Islet precursor cell (in vitro differentiated cells): ENCODE results near the gene C10orf90.

Experiments used
- DNase-seq: peaks from one replicate; pipeline ENCODE4 v3.0.0-alpha.2; 2018

The C10orf90 gene

GRCh38 chr10:126497672-126498071 lies 172.8 kb downstream of the C10orf90 start:
- DNase-seq = no peak

DNA sequence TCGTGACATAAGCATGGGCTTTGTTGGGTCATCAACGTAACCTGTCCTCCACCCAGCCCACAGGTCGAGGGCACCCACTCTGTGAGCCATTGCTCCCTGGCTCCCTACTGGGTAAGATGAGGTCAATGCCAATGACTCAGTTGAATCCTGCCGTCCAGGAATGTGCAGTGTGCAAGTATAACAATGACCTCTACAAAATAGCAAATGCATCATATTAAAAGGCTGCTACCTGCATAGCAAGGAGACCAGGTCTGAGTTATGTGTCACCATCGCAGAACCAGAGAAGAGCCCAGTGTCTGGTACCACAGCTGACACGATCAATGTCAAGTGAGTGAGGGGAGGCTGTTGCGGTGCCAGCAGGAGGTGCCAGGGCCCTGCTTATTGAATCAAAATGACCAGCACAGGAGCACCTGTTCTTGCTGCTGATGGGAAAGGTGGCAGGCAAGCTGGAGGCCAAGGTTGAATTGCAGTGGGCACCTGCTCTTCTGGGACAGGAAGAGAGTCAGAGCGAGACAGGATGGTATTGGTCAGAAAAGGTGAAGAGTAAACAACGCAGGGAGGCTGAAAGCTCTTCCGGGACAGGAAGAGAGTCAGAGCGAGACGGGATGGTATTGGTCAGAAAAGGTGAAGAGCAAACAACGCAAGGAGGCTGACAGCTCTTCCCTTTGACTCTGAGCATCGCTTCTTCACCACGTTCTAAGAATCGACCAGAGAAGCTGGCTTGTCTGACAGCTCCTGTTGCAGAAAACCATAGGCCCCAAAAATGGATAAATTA lies 173.5 kb downstream of the C10orf90 start:
- no peak for DNase-seq

GRCh38 chr10:126491476-126491875 lies 179.0 kb downstream of the C10orf90 start:
- DNase-seq = no peak

- DNase-seq = no peak
These were observed 189.3 kb downstream of the C10orf90 start for GRCh38 chr10:126481181-126481580.

GRCh38 chr10:126480648-126481047 lies 189.8 kb downstream of the C10orf90 start:
- no peak for DNase-seq

- peak; percentile 20 for DNase-seq
These were observed 191.1 kb downstream of the C10orf90 start for GRCh38 chr10:126479280-126479895.

- DNase-seq = peak; percentile 37
These were observed 191.9 kb downstream of the C10orf90 start for GRCh38 chr10:126478546-126478945.

GRCh38 chr10:126476246-126476645 lies 194.2 kb downstream of the C10orf90 start:
- DNase-seq = no peak

DNA sequence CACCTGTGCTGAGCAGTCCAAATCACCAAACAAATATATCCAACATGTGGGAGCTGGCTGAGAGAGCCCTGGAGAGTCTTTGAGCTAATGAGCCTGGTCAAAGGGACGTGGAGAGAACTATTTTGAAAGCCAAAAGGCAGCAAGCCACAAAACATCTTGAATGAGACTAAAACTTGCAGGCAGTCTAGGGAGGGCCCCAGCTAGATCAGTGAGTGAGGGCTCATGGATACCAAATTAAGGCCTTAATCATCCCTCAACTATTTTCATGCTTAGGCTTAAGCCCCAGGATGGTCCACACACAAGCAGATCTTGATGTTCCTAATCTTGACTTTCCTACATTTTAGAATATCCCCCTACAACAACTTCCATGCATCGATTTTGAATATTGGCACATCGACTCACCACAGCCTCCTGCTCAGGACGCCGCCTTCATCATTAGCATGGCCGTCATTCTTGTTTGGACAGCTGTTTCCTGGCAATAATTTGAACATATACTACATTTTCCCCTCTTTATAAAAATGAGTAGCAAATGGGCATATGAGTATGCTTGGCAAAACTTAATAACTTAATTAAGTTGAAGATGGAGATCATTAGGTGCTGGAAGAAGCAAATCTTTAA lies 195.3 kb downstream of the C10orf90 start:
- no peak for DNase-seq

- DNase-seq = no peak
These were observed 196.5 kb downstream of the C10orf90 start for GRCh38 chr10:126474031-126474430.

- no peak for DNase-seq
These were observed 199.5 kb downstream of the C10orf90 start for GRCh38 chr10:126470991-126471390.

GRCh38 chr10:126469692-126470091 lies 200.8 kb downstream of the C10orf90 start:
- no peak for DNase-seq

DNA sequence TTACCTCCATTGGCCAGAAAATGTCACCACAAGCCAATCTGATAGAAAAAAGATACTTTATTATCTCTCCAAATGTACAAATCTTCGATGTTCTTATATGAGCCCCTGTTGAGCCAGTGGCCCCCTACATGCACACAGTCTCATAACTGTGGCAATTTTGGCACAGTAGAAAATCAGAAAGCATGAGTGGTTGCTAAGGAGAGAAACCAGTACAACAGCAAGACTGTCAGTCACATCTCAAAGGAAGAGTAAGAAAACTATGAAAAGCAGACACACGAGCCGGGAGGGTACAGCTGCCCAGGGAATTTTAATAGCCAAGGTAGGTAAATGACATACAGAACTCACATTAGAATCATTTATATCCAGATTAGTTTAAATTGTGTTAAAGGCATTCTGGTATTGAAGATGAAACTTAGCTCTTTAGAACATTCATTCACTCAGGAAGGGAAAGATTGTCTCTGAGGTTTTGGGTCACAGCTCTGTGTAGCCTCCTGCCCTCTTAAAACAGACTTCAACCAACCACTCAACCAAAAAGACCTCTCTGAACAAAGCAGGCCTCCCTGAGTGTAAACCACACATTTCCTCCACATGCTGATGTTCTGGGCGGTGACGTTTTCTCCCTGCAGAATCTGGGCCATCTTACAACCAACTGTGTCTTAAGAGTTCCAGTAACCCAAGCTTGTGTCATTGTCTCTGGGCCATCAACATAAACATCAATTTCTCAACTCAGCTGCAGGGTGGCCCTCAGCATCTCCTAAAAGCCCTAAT lies 201.4 kb downstream of the C10orf90 start:
- no peak for DNase-seq

DNA sequence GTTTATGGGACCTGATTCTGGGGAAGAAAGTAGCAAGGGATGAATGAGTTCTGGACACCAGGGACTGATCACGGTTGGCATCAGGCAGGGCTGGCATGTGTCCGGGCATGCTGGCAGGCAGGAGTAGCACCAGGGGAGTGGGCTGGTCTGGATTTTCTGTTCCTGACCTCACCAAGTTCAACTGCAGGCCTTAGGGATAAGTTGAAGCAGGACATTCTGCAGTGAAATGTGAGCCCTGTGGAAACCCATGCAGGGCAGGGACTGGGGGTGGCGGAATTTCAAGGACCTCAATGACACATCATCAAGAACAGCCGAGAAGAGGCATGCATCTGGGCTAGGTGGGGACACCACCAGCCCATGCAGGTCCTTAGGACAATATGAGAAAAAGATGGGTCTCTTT lies 202.0 kb downstream of the C10orf90 start:
- DNase-seq = no peak

DNA sequence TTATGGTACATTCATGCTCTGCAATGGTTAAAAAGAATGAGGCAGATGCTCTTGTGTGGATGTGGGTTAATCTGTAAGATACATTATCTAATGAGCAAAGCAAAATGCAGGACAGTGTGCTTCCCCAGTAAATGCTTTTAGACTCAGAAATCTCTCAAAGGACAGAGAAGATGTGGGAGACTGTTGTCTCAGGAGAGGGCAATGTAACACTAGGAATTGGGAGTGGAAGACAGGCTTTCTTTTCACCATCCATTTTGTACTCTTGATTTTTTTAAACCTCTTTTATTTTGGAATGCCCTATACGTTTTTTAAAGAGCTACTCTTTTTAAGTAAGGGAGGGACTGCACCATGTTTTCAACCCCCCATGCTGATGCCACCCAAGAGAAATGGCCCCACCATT lies 204.7 kb downstream of the C10orf90 start:
- DNase-seq = no peak

- DNase-seq = no peak
These were observed 207.2 kb downstream of the C10orf90 start for GRCh38 chr10:126463286-126463685.

DNA sequence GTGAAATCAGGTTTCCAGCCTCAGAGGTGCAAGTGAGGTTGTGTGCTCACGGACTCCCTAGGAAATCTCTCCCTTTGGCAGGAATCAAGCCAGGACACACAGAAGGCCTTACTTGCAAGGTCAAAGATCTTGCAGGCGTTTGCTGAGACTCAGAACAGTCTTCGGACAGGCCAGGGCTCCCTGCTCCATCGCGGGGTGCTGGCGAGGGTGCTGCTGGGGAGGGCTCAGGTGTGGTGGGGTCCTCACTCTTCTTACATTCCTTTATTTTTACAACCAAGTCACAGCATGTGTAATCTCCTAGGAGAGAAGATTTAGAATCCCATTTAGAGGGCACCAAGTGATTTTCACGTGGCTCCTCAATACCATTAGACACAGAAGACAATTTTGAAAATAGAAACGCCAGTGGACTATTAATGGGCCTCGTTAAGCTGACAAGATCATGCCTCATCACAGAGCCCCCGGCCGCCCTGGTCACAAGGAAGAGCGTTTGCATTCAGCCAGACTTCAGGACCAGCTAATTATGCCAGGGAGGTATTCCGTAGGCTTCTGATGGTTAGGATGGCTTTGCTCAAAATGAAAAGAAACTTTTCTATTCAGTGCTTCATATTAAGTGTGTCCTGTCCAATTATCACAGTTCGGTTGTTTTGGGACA lies 209.1 kb downstream of the C10orf90 start:
- no peak for DNase-seq

- no peak for DNase-seq
These were observed 210.5 kb downstream of the C10orf90 start for GRCh38 chr10:126459878-126460481.

- peak; percentile 29 for DNase-seq
These were observed 211.3 kb downstream of the C10orf90 start for GRCh38 chr10:126459032-126459831.

DNA sequence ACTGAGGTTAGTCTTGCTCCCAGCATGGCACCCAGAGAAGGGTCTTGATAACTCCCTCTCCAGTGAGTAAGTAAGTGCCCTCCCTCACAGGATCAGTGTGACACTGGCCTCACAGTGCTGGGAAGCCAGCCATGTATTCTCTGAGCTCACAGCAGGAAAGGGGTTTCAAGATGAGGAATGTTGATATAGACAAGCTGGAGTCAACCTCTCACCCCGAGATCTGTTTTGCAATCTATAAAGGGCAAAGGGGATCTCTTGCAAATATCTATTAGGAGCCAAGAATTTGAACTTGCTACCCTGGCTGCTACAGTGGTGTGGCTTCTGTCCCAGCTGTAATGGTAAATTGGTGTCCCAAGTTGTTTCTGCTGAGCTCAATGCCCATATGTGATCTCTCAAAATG lies 212.0 kb downstream of the C10orf90 start:
- DNase-seq = peak; percentile 46

DNA sequence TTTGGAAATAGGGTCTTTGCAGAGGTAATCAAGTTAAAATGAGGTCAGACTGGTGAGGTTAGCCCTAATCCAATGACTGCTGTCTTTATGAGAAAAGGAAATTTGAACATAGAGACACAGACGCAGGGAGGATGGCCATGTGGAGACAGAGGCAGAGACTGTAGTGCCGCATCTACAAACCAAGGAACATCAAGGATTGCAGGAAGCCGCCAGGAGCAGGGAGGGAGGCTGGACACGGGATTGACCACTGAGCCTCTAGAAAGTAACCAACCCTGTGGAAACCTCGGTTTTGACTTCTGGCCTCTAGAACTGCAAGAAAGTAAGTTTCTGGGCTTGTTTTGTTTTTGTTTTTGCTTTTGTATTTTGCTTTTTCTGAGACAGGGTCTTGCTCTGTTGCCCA lies 213.9 kb downstream of the C10orf90 start:
- DNase-seq = peak; percentile 16
